Ovary (tissue), 3 donors: ENCODE data around the gene SLC7A6OS.

Experiments
- CTCF ChIP-seq, 3 donors: fragments of 450-650 bp in 2 of 3; fragments of 200-600 bp in 1 of 3; IDR thresholded peaks; one replicate each; pipeline versions ENCODE4 v1.5.1 to v1.8.0; 2016 to 2022; ENCODE audit warnings: antibody characterized with exemption in 3 of 3, mild to moderate bottlenecking in 1 of 3
- POLR2A ChIP-seq: fragments of 450-650 bp; IDR thresholded peaks from one replicate; pipeline ENCODE4 v1.6.1; 2017; ENCODE audit warnings: antibody characterized with exemption, mild to moderate bottlenecking, moderate library complexity
- donor health status: DM: no; HTN: no; CAD: no.

- no peak for TF ChIP-seq CTCF (IDR thresholded peaks at IDR 0.05)
- TF ChIP-seq POLR2A = no peak
These were observed 9.8 kb downstream of the SLC7A6OS start for GRCh38 chr16:68300734-68301459.
